GM18951 (cell line): Measurements from ENCODE around the gene PLSCR5.

Source experiments
- POLR2A ChIP-seq: IDR thresholded peaks from 4 replicates; pipeline ENCODE4 v1.6.1; 2011; ENCODE audit warnings: mild to moderate bottlenecking; ENCODE audit not compliant: insufficient read length, insufficient read depth; ENCODE audit errors: extremely low read depth
- in situ Hi-C: fragments of 300-500 bp; cut with MboI; formaldehyde crosslinking; loops from one replicate; pipeline ENCODE4 v1.12.0; 2022; ENCODE audit warnings: low sequenced_read_pairs, mixed read lengths, inconsistent platforms; ENCODE audit not compliant: unreplicated experiment

PLSCR5 gene

DNA sequence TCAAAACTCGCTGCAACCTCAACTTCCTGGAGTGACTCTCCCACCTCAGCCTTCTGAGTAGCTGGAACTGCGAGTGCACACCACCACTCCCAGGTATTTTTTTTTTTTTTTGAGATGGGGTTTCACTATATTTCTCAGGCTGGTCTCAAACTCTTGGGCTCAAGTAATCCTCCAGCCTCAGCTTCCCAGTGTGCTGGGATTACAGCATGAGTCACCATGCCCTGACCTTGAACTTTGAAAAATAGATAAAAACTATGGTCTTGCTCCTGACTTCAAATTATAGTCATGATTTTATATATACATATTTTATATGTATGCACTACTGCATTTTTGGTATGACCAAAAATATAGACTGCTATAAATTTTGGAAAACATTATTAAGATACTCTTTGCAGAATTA is 6.9 kb upstream of the PLSCR5 start:
- in situ Hi-C loops = no loop called here
- no peak for TF ChIP-seq POLR2A

DNA sequence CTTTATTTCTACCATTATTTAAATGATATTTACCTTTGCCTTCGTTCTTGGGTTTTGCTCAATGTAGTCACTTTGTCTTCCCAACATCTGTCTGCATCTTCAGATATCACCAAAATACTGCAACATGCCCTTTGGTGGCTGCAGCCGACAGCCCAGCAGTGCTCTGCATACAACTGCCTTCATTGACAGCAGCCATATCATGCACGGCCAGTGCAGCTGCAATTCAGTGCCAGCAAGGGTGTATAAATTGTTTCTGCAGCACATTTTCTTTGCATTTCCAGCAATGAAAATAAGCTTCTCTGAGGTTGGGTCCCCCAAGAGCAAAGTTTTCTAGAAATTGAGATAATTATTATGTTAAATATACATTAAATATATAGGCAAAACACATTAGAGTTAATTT is 6.0 kb upstream of the PLSCR5 start:
- in situ Hi-C loops = no loop called here
- no peak for TF ChIP-seq POLR2A

DNA sequence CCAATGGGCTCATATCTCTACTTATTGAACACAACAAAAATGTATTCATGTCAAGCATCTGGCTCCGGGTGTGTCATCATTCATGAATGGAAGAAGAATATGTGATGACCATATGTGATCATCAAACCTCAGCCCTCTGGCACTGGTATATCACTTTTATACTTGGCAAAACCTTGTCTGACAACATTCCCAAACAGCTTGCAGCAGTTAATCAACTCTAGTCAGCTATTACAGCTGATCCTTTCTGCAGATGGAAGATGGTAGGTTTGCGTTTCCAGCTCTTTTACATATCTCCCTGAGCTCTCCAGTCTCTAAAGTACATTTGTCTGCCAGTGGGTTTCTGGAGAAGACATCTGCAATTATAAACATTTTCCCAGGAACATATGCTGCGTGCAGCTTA is 6.6 kb downstream of the PLSCR5 start:
- in situ Hi-C loops = loop anchor here (5.0 to 25.0 kb wide), 3 partner anchors 34 to 536 kb away; no protein-coding TSS in a partner anchor
- no peak for TF ChIP-seq POLR2A

DNA sequence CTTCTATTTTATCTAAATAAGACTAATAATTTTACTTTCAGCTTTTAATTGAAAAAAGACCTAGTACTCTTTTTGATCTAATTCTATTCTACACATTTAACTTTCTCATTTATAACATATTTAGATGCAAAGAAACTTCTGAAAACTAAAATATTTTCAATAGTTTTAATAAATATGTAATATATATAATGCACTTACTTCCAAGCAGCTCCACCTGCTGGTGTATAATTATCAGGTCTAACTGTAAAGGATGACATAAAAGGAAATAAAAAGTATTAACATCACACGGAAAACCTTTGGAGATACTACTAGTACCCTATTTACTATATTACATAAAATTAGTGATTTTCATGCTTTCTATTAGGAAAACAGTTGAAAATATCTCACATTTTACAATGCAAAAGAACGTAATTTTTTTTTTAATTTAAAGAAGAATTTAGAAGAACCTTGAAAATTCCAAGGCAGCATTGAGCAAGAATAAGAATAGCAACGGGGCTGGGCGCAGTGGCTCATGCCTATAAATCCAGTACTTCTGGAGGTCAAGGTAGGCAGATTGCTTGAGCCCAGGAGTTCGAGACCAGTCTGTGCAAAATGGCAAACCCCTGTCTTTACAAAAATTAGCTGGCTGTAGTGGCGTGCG is 10.2 kb downstream of the PLSCR5 start:
- in situ Hi-C loops = loop anchor here (5.0 to 25.0 kb wide), 3 partner anchors 37 to 533 kb away; no protein-coding TSS in a partner anchor
- TF ChIP-seq POLR2A = no peak

DNA sequence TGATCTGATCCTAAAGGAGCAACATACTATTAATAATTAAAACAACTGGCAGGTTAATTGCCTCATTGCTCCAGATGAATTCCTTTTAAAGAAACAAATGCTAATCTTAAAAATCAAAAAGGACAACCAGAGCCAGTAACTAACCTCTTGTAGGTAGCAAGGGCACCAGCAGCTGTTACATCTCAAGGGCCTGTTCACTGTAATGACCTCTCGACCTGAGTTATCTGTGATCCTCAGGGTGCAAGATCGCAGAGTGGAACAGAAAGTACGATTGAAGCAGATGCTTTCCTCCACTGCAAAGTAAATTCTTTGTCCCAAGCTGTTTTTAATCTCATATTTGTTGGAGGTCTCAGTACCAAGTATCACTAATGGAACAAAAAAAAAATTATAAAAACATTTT is 11.4 kb downstream of the PLSCR5 start:
- TF ChIP-seq POLR2A = no peak
- in situ Hi-C loops = loop anchor here (25.0 kb wide), 2 partner anchors 381 to 531 kb away; no protein-coding TSS in a partner anchor

DNA sequence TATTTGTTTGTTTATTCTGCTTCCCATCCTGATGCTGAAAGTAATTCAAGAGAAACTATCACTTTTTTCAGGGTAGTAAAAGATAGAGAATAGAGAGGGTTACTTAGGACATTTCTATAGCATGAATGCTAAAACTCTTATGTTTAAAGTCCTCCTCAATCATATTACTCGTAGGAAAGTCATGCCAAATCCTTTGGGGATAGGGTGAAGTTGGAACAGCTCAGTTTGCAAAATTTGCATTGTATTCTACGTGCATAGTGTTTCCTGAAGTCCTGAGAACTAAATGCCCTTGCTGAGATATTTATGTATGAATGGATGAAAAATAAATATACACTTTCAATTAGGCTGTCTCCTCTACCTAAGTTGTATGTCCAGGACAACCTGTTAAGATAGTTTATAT is 14.6 kb downstream of the PLSCR5 start:
- in situ Hi-C loops = loop anchor here (25.0 kb wide), 2 partner anchors 378 to 528 kb away; no protein-coding TSS in a partner anchor

GRCh38 chr3:146589899-146590508 is 15.1 kb downstream of the PLSCR5 start:
- in situ Hi-C loops = loop anchor here (25.0 kb wide), 2 partner anchors 378 to 528 kb away; no protein-coding TSS in a partner anchor
- TF ChIP-seq POLR2A = no peak

More for the DNA sequence above, 14.6 kb downstream of the PLSCR5 start:
- TF ChIP-seq POLR2A = no peak

- in situ Hi-C loops = loop anchor here (25.0 kb wide), 2 partner anchors 373 to 523 kb away; no protein-coding TSS in a partner anchor
- no peak for TF ChIP-seq POLR2A
Measured at GRCh38 chr3:146585156-146585555, 20.0 kb downstream of the PLSCR5 start.

GRCh38 chr3:146581951-146582467 is 23.1 kb downstream of the PLSCR5 start:
- in situ Hi-C loops = loop anchor here (25.0 kb wide), 2 partner anchors 370 to 520 kb away; no protein-coding TSS in a partner anchor

DNA sequence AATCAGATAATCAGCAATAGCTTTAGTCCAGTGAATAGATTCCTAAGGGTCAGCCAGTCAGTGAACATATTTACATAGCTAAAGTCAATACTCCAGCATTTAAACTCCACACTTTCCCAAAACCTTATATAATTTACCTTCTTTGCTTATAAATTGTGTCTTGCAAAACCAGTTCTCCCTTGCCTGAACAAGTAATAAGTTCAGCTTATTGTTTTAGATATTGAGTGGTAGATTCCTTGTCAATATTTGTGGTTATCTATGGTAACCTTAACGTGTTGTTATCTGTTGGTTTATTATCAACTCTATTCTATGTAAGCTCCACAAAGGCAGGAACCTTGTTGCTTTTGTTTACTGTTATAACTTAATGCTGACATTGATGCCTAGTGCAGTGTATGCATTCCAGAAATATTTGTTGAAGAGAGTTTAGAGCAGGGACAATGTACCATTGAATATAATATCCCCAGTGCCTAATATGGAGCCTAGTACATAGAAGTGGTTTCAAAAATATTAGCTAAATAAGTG is 24.0 kb downstream of the PLSCR5 start:
- in situ Hi-C loops = loop anchor here (25.0 kb wide), 2 partner anchors 369 to 519 kb away; no protein-coding TSS in a partner anchor
- TF ChIP-seq POLR2A = no peak

More at GRCh38 chr3:146581951-146582467, 23.1 kb downstream of the PLSCR5 start:
- TF ChIP-seq POLR2A = no peak

DNA sequence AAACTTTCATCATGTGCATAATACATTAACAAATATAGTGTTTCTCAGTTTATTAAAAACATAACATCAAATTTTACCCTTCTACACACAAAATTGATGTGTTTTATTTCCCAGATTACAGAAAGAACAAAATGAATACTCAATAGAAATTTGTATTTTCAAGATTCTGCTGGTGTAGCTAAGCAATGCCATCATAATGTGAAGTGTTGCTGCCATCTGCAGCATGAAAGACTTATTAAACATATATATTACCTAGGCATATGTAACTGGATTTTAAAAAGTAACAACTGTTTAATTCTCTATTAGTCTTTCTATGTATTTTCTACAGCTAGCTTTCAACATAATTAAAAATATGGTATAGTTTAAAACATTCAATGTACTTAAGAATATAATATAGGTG is 27.5 kb downstream of the PLSCR5 start:
- TF ChIP-seq POLR2A = no peak
- in situ Hi-C loops = loop anchor here (25.0 kb wide), 2 partner anchors 365 to 515 kb away; no protein-coding TSS in a partner anchor

DNA sequence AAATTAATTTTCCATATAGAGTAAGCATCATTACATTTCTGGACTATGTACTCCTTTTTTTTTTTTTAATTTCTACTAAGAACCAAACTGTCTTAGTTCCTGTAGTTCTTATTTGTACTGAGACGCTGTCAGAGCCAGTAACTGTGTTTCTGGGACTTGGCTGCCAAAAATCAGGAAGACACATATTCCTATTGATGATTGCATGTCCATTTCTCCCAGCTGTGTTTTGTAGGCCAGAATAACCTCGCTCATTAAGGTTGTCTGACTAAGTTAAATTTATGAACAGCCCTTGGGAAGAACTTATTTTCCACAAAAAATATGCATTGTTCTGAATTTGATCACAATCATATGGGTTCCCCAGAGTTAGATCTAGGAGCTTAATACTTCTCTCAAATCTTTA is 29.5 kb downstream of the PLSCR5 start:
- in situ Hi-C loops = loop anchor here (25.0 kb wide), 2 partner anchors 363 to 513 kb away; no protein-coding TSS in a partner anchor
- TF ChIP-seq POLR2A = no peak

DNA sequence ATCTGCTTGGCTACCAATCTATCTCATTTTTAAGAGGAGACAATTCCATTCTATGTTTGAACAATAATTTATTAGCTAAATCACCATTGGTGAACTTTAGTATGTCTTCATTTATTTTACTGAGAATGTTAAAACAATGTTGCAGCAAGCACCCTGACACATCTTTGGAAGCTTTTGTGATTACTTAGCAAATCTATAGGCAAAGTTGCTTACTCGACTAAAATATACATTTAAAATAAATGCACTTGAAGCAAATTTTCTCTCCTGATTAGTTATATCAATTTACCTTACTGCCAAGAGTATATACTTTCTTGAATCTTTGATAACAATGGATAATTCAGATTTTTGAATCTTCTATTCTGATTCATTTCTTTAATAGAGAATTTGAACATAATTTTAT is 31.0 kb downstream of the PLSCR5 start:
- no peak for TF ChIP-seq POLR2A
- in situ Hi-C loops = no loop called here
